ENCODE measurements around the gene DISC1. TPM values are rescaled to one million over a fixed set of nuclear protein-coding genes. Genes with fewer than 3 reads are reported as not detected.

Gene DISC1
- total RNA-seq, 4 donors from 2014 or later: 3.3 to 11.4 (median 4.2) TPM

- intact Hi-C loops (cut with DNase I): no loop called here
- WGBS, 2 donors: 89 to 99% methylated on average over 4 of the region's 4 CpGs
Measured at GRCh38 chr1:231983588-231984193, 357.1 kb downstream of the DISC1 start.

GRCh38 chr1:231985296-231986023 lies 358.9 kb downstream of the DISC1 start:
- Histone ChIP-seq H3K27ac (no peak overlapping the region), H3K36me3 (no peaks in the 10 kb centered on the region), H3K27me3 (no peaks in the 10 kb centered on the region), H3K4me3 (no peak overlapping the region), H3K4me1 (peaks cover 0 to 13% (median 0%) of the 10 kb centered on the region in 3 donors), H3K9me3 (no peaks in the 10 kb centered on the region)
- intact Hi-C loops (cut with DNase I): no loop called here
- 86 to 89% methylated on average over 4 of the region's 4 CpGs for WGBS, 2 donors
- TF ChIP-seq POLR2A (IDR thresholded peaks at IDR 0.05): no peak
- TF ChIP-seq CTCF (IDR thresholded peaks at IDR 0.05): no peak
- no peak for DNase-seq

More at GRCh38 chr1:231983588-231984193, 357.1 kb downstream of the DISC1 start:
- no peaks in the 10 kb centered on the region for H3K36me3 ChIP-seq
- TF ChIP-seq POLR2A (IDR thresholded peaks at IDR 0.05) (no peak), CTCF (IDR thresholded peaks at IDR 0.05) (no peak)
- DNase-seq: no peak
- H3K9me3 ChIP-seq: no peaks in the 10 kb centered on the region
- H3K27ac ChIP-seq: no peak overlapping the region
- peaks cover 0 to 13% (median 0%) of the 10 kb centered on the region in 3 donors for H3K4me1 ChIP-seq
- H3K4me3 ChIP-seq: no peak overlapping the region
- no peaks in the 10 kb centered on the region for H3K27me3 ChIP-seq

- H3K27me3 ChIP-seq: no peaks in the 10 kb centered on the region
- no peak for DNase-seq
- no peaks in the 10 kb centered on the region for H3K9me3 ChIP-seq
- peaks cover 0 to 13% (median 0%) of the 10 kb centered on the region in 3 donors for H3K4me1 ChIP-seq
- H3K27ac ChIP-seq: no peak overlapping the region
- 67 to 87% methylated on average over 8 of the region's 8 CpGs for WGBS, 2 donors
- intact Hi-C loops (cut with DNase I): no loop called here
- H3K36me3 ChIP-seq: no peaks in the 10 kb centered on the region
- H3K4me3 ChIP-seq: no peak overlapping the region
- TF ChIP-seq CTCF (IDR thresholded peaks at IDR 0.05): no peak
- no peak for TF ChIP-seq POLR2A (IDR thresholded peaks at IDR 0.05)
Measured at GRCh38 chr1:231986631-231987336, 360.2 kb downstream of the DISC1 start.

- no peaks in the 10 kb centered on the region for H3K36me3 ChIP-seq
- H3K27me3 ChIP-seq: no peaks in the 10 kb centered on the region
- intact Hi-C loops (cut with DNase I): no loop called here
- no peak for DNase-seq
- H3K27ac ChIP-seq: peak overlapping the region in 2 of 4 donors; percentile 36 to 55
- no peak for TF ChIP-seq POLR2A (IDR thresholded peaks at IDR 0.05)
- no peak overlapping the region for H3K4me3 ChIP-seq
- no peaks in the 10 kb centered on the region for H3K9me3 ChIP-seq
- 64 to 77% methylated on average over 5 of the region's 5 CpGs for WGBS, 2 donors
- peaks cover 0 to 13% (median 0%) of the 10 kb centered on the region in 3 donors for H3K4me1 ChIP-seq
Measured at GRCh38 chr1:231990388-231990787, 363.8 kb downstream of the DISC1 start.

GRCh38 chr1:231991231-231991630 lies 364.6 kb downstream of the DISC1 start:
- intact Hi-C loops (cut with DNase I): no loop called here
- Histone ChIP-seq H3K4me1 (peaks cover 0 to 13% (median 0%) of the 10 kb centered on the region in 3 donors), H3K27ac (no peak overlapping the region), H3K36me3 (no peaks in the 10 kb centered on the region), H3K9me3 (no peaks in the 10 kb centered on the region), H3K4me3 (no peak overlapping the region), H3K27me3 (no peaks in the 10 kb centered on the region)
- no peak for DNase-seq
- TF ChIP-seq POLR2A (IDR thresholded peaks at IDR 0.05) (no peak), CTCF (IDR thresholded peaks at IDR 0.05) (no peak)
- WGBS, 2 donors: 90 to 91% methylated on average over 7 to 8 of the region's 8 CpGs
